Measurements from ENCODE around the gene PRR35. TPM values are rescaled to one million over a fixed set of nuclear protein-coding genes. Genes with fewer than 3 reads are reported as not detected.

The PRR35 gene
- total and polyA plus RNA-seq, 2 donors (not counting 3 experiments of a cell fraction or from before 2014, with no cell fraction given): not detected

DNA sequence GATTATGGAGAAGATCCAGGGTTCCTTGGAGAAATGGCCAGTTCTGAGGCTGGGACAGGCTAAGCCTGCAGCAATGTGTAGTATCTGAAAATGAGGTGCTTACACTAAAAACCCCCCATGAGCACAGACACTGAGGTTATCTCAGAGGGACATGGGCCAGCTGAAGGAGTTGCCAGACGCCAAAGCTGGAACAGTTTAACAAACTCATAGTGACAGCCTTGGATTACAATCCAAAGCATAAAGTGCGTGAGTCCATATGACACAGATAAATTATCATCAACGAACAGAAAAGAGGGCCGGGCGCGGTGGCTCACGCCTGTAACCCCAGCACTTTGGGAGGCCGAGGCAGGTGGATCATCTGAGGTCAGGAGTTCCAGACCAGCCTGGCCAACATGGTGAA, 43.9 kb upstream of the PRR35 start:
- H2AFZ ChIP-seq (ENCODE audit: low read depth, low read length): no peak overlapping the region
- no peak overlapping the region for H3K9ac ChIP-seq (replicated peaks; ENCODE audit: extremely low read depth, insufficient read depth, low read length)
- peaks cover 0 to 19% of the 10 kb centered on the region in 2 experiments for H3K36me3 ChIP-seq (ENCODE audit: control insufficient read depth in 2 of 2, extremely low read depth in 1 of 2, insufficient read depth in 2 of 2, low read length in 2 of 2)
- DNase-seq (ENCODE audit: low read depth, low spot score) (no peak), FAIRE-seq (no peak)
- ChIA-PET POLR2A (no interaction called here), CTCF (no interaction called here)
- intact Hi-C loops (cut with micrococcal nuclease): no loop called here
- no TSS peak for BruUV-seq (replicated peaks)
- H3K27me3 ChIP-seq (ENCODE audit: control insufficient read depth in 2 of 2, insufficient read depth in 2 of 2, low read length in 2 of 2): no peaks in the 10 kb centered on the region
- no peaks in the 10 kb centered on the region for H3K9me3 ChIP-seq (replicated peaks; ENCODE audit: control insufficient read depth, insufficient read depth, low read length)
- dilution Hi-C loops (cut with MboI; ENCODE audit: extremely low pct_ligation_motif_present, low sequenced_read_pairs): no loop called here
- H3K4me3 ChIP-seq (replicated peaks in 1 of 3; ENCODE audit: insufficient read depth in 1 of 3, low read depth in 1 of 3, low read length in 3 of 3): no peak overlapping the region
- no peaks in the 10 kb centered on the region for H3K79me2 ChIP-seq (ENCODE audit: control insufficient read depth, insufficient read depth, low read length)
- H4K20me1 ChIP-seq (replicated peaks; ENCODE audit: control insufficient read depth, extremely low read depth, insufficient read depth, low read length): no peaks in the 10 kb centered on the region
- no peak overlapping the region for H3K27ac ChIP-seq (ENCODE audit: insufficient read depth, low read depth, low read length)
- TF ChIP-seq POLR2A (IDR thresholded peaks at IDR 0.05; ENCODE audit: low read depth, low read length) (no peak), MYC (IDR thresholded peaks at IDR 0.05; ENCODE audit: low read depth, low read length) (no peak), MAX (IDR thresholded peaks at IDR 0.05; ENCODE audit: insufficient read depth, insufficient read length) (no peak), FOS (IDR thresholded peaks at IDR 0.05; ENCODE audit: borderline replicate concordance, insufficient read depth, low read length) (no peak), GATA2 (IDR thresholded peaks at IDR 0.05; ENCODE audit: insufficient read depth, insufficient read length, low read depth, low read length) (no peak), JUN (IDR thresholded peaks at IDR 0.05; ENCODE audit: borderline replicate concordance, insufficient read depth, insufficient read length, low read depth) (no peak), EZH2 (IDR thresholded peaks at IDR 0.05; ENCODE audit: borderline replicate concordance, low read depth, low read length, severe bottlenecking) (no peak), POLR2AphosphoS5 (IDR thresholded peaks at IDR 0.05; ENCODE audit: insufficient read depth, low read depth, low read length) (no peak)
- TF ChIP-seq, protein P1, sequence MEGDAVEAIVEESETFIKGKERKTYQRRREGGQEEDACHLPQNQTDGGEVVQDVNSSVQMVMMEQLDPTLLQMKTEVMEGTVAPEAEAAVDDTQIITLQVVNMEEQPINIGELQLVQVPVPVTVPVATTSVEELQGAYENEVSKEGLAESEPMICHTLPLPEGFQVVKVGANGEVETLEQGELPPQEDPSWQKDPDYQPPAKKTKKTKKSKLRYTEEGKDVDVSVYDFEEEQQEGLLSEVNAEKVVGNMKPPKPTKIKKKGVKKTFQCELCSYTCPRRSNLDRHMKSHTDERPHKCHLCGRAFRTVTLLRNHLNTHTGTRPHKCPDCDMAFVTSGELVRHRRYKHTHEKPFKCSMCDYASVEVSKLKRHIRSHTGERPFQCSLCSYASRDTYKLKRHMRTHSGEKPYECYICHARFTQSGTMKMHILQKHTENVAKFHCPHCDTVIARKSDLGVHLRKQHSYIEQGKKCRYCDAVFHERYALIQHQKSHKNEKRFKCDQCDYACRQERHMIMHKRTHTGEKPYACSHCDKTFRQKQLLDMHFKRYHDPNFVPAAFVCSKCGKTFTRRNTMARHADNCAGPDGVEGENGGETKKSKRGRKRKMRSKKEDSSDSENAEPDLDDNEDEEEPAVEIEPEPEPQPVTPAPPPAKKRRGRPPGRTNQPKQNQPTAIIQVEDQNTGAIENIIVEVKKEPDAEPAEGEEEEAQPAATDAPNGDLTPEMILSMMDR (IDR thresholded peaks at IDR 0.05; ENCODE audit: extremely low read depth in 1 of 2, insufficient read depth in 1 of 2, low read depth in 1 of 2, low read length in 2 of 2): no peak
- no peak overlapping the region for H3K4me2 ChIP-seq (ENCODE audit: insufficient read depth, low read length)
- no peaks in the 10 kb centered on the region for H3K9me1 ChIP-seq (replicated peaks; ENCODE audit: control insufficient read depth, extremely low read depth, insufficient read depth, low read length)
- H3K4me1 ChIP-seq (ENCODE audit: control insufficient read depth, extremely low read depth, insufficient read depth, low read length): no peaks in the 10 kb centered on the region

All from endothelial cell of umbilical vein (primary cell).